ENCODE measurements around the gene SDK1.

The SDK1 gene

GRCh38 chr7:3274131-3274530 is 26.9 kb upstream of the SDK1 start:
- Histone ChIP-seq H2BK120ac (ENCODE audit: insufficient read depth, low read length, poor library complexity) (no peak overlapping the region), H4K12ac (ENCODE audit: low read depth, low read length) (no peak overlapping the region), H3K4me3 (ENCODE audit: low read depth, low read length) (no peak overlapping the region), H3K9ac (ENCODE audit: low read length) (no peak overlapping the region), H3K4me2 (ENCODE audit: low read length) (no peak overlapping the region), H3K4me1 (ENCODE audit: control insufficient read depth in 1 of 2, insufficient read depth in 2 of 2, low read length in 2 of 2) (no peaks in the 10 kb centered on the region), H3K14ac (ENCODE audit: low read length) (no peak overlapping the region), H3K36me3 (ENCODE audit: control insufficient read depth in 1 of 2, insufficient read depth in 2 of 2, low read length in 2 of 2) (no peaks in the 10 kb centered on the region), H2AK5ac (ENCODE audit: low read length) (no peak overlapping the region), H2BK5ac (ENCODE audit: low read depth, low read length, poor library complexity) (no peak overlapping the region), H2AFZ (ENCODE audit: insufficient read depth, low read length, poor library complexity) (no peak overlapping the region), H2BK12ac (ENCODE audit: low read length) (no peak overlapping the region), H3K23ac (ENCODE audit: low read length) (no peak overlapping the region), H3K27me3 (ENCODE audit: insufficient read depth, low read length) (no peaks in the 10 kb centered on the region), H3K27ac (ENCODE audit: low read depth, low read length) (no peak overlapping the region), H4K91ac (ENCODE audit: low read depth, low read length) (no peak overlapping the region), H3K18ac (ENCODE audit: low read length) (no peak overlapping the region), H3K79me1 (ENCODE audit: low read length) (no peaks in the 10 kb centered on the region), H3K79me2 (ENCODE audit: control insufficient read depth, insufficient read depth, low read length, poor library complexity) (no peaks in the 10 kb centered on the region), H3K4ac (ENCODE audit: low read depth, low read length) (no peak overlapping the region), H4K8ac (ENCODE audit: low read depth, low read length) (no peak overlapping the region), H3K9me3 (ENCODE audit: insufficient read depth, low read depth, low read length) (peaks cover 2% of the 10 kb centered on the region)
- no CpG with 5 or more reads among the region's 1 CpG for WGBS (ENCODE audit: extremely low coverage, insufficient coverage, insufficient read length)
- no peak for DNase-seq

DNA sequence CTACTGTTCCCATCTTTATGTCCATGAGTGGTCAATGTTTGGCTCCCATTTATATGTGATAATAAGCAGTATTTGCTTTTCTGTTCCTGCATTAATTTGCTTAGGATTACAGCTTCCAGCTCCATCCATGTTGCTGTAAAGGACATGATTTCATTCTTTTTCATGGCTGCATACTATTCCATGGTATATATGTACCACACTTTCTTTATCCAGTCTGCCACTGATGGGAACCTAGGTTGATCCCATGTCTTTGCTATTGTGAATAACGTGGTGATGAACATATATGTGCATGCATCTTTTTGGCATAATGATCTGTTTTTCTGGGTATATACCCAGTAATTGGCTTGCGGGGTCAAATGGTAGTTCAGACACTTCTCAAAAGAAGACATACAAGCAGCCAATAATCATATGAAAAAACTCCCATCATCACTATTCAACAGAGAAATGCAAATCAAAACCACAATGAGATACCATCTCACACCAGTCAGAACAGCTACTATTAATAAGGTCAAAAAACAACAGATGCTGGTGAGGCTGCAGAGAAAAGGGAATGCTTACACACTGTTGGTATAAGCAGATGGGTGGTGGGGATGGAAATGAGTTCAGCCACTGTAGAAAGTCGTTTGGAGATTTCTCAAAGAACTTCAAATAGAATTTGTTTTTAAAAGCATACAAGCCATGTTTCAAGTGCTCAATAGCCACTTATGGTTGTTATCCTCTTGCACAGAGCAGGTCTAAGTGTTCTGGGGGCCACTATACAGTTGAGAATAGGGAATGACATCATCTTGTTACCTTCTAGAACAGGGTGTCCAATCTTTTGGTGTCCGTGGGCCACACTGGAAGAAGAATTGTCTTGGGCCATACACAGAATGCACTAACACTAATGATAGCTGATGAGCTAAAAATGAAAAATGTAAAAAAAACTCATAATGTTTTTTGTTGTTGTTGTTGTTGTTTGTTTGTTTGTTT is 23.2 kb upstream of the SDK1 start:
- Histone ChIP-seq H3K36me3 (ENCODE audit: control insufficient read depth in 1 of 2, insufficient read depth in 2 of 2, low read length in 2 of 2) (no peaks in the 10 kb centered on the region), H4K8ac (ENCODE audit: low read depth, low read length) (no peak overlapping the region), H2AFZ (ENCODE audit: insufficient read depth, low read length, poor library complexity) (no peak overlapping the region), H4K91ac (ENCODE audit: low read depth, low read length) (no peak overlapping the region), H3K14ac (ENCODE audit: low read length) (no peak overlapping the region), H3K4ac (ENCODE audit: low read depth, low read length) (no peak overlapping the region), H2BK12ac (ENCODE audit: low read length) (no peak overlapping the region), H3K9me3 (ENCODE audit: insufficient read depth, low read depth, low read length) (no peaks in the 10 kb centered on the region), H3K79me2 (ENCODE audit: control insufficient read depth, insufficient read depth, low read length, poor library complexity) (no peaks in the 10 kb centered on the region), H4K12ac (ENCODE audit: low read depth, low read length) (no peak overlapping the region), H3K27me3 (ENCODE audit: insufficient read depth, low read length) (no peaks in the 10 kb centered on the region), H3K4me2 (ENCODE audit: low read length) (no peak overlapping the region), H3K27ac (ENCODE audit: low read depth, low read length) (no peak overlapping the region), H3K23ac (ENCODE audit: low read length) (no peak overlapping the region), H2BK5ac (ENCODE audit: low read depth, low read length, poor library complexity) (no peak overlapping the region), H3K18ac (ENCODE audit: low read length) (no peak overlapping the region), H3K4me1 (ENCODE audit: control insufficient read depth in 1 of 2, insufficient read depth in 2 of 2, low read length in 2 of 2) (peaks cover 0 to 2% of the 10 kb centered on the region in 2 experiments), H2BK120ac (ENCODE audit: insufficient read depth, low read length, poor library complexity) (no peak overlapping the region), H3K79me1 (ENCODE audit: low read length) (no peaks in the 10 kb centered on the region), H3K9ac (ENCODE audit: low read length) (no peak overlapping the region), H2AK5ac (ENCODE audit: low read length) (no peak overlapping the region), H3K4me3 (ENCODE audit: low read depth, low read length) (no peak overlapping the region)
- no peak for DNase-seq
- WGBS (ENCODE audit: extremely low coverage, insufficient coverage, insufficient read length), result no CpG with 5 or more reads among the region's 4 CpGs

DNA sequence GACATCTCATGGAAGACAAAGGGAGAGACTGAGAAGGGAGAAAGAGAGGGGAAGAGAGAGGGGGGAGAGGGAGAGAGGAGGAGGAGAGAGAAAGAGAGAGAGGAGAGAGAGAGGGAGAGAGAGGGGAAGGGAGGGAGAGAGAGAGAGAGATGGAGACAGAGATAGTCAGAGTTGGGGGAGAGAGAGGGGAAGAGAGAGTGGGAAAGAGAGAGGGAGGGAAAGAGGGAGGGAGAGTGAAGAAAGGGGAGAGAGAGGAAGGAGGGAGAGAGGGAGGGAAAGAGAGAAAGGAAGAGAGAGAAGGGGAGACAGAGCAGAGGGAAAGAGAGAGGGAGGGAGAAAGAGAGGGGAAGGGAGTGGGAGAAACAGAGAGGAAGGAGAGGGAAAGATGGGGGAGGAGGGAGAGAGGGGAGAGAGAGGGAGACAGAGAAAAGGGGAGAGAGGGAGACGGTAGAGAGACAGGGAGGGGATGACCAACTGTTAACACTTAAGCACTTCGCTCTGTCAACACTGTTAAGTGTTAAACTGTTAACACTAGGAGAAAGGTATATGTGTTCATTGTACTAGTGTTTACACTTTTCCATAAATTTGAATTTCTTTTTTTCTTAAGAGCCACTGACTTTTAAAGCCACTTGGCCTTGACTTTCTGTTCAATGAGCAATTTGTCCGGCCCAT is 21.8 kb upstream of the SDK1 start:
- H4K91ac ChIP-seq (ENCODE audit: low read depth, low read length), result no peak overlapping the region
- peaks cover 0 to 2% of the 10 kb centered on the region in 2 experiments for H3K4me1 ChIP-seq (ENCODE audit: control insufficient read depth in 1 of 2, insufficient read depth in 2 of 2, low read length in 2 of 2)

DNA sequence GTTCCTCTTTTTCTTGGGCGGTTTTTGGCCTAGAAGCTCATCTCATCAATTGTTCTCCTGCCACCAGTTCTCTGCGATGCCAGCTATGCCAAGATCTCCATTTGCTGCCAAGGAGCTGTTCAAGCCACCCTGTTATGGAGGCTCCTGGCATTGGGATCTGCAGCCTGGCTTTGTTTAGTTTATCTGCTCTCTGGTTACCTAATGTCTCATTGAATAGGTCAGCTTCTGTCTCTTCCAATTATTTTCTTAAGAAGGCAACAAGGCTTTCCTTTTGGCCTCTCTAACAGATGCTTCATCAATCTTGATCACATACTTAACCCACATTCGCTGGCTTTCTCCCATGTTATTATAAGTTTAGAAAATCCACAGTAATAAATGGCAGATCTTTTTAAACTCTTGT is 20.6 kb upstream of the SDK1 start:
- DNase-seq, result no peak
- H3K23ac ChIP-seq (ENCODE audit: low read length), result no peak overlapping the region
- H4K8ac ChIP-seq (ENCODE audit: low read depth, low read length), result no peak overlapping the region
- no peaks in the 10 kb centered on the region for H3K9me3 ChIP-seq (ENCODE audit: insufficient read depth, low read depth, low read length)
- H2AK5ac ChIP-seq (ENCODE audit: low read length), result no peak overlapping the region
- no peaks in the 10 kb centered on the region for H3K27me3 ChIP-seq (ENCODE audit: insufficient read depth, low read length)
- H2BK12ac ChIP-seq (ENCODE audit: low read length), result no peak overlapping the region
- no peak overlapping the region for H3K14ac ChIP-seq (ENCODE audit: low read length)
- H2BK5ac ChIP-seq (ENCODE audit: low read depth, low read length, poor library complexity), result no peak overlapping the region
- H3K4me3 ChIP-seq (ENCODE audit: low read depth, low read length), result no peak overlapping the region
- H3K4ac ChIP-seq (ENCODE audit: low read depth, low read length), result no peak overlapping the region
- H2BK120ac ChIP-seq (ENCODE audit: insufficient read depth, low read length, poor library complexity), result no peak overlapping the region
- H3K27ac ChIP-seq (ENCODE audit: low read depth, low read length), result no peak overlapping the region
- no peak overlapping the region for H3K18ac ChIP-seq (ENCODE audit: low read length)
- no peak overlapping the region for H2AFZ ChIP-seq (ENCODE audit: insufficient read depth, low read length, poor library complexity)
- H4K91ac ChIP-seq (ENCODE audit: low read depth, low read length), result no peak overlapping the region
- peaks cover 0 to 2% of the 10 kb centered on the region in 2 experiments for H3K4me1 ChIP-seq (ENCODE audit: control insufficient read depth in 1 of 2, insufficient read depth in 2 of 2, low read length in 2 of 2)
- no peaks in the 10 kb centered on the region for H3K79me2 ChIP-seq (ENCODE audit: control insufficient read depth, insufficient read depth, low read length, poor library complexity)
- H3K36me3 ChIP-seq (ENCODE audit: control insufficient read depth in 1 of 2, insufficient read depth in 2 of 2, low read length in 2 of 2), result no peaks in the 10 kb centered on the region
- no peak overlapping the region for H3K9ac ChIP-seq (ENCODE audit: low read length)
- H3K79me1 ChIP-seq (ENCODE audit: low read length), result no peaks in the 10 kb centered on the region
- no CpG with 5 or more reads among the region's 3 CpGs for WGBS (ENCODE audit: extremely low coverage, insufficient coverage, insufficient read length)
- H3K4me2 ChIP-seq (ENCODE audit: low read length), result no peak overlapping the region
- H4K12ac ChIP-seq (ENCODE audit: low read depth, low read length), result no peak overlapping the region

More for the DNA sequence above, 21.8 kb upstream of the SDK1 start:
- Histone ChIP-seq H3K79me2 (ENCODE audit: control insufficient read depth, insufficient read depth, low read length, poor library complexity) (no peaks in the 10 kb centered on the region), H3K4me3 (ENCODE audit: low read depth, low read length) (no peak overlapping the region), H3K14ac (ENCODE audit: low read length) (no peak overlapping the region), H2AK5ac (ENCODE audit: low read length) (no peak overlapping the region), H2BK120ac (ENCODE audit: insufficient read depth, low read length, poor library complexity) (no peak overlapping the region), H3K27me3 (ENCODE audit: insufficient read depth, low read length) (no peaks in the 10 kb centered on the region), H3K18ac (ENCODE audit: low read length) (no peak overlapping the region), H3K23ac (ENCODE audit: low read length) (no peak overlapping the region), H2BK5ac (ENCODE audit: low read depth, low read length, poor library complexity) (no peak overlapping the region), H3K4me2 (ENCODE audit: low read length) (no peak overlapping the region), H2BK12ac (ENCODE audit: low read length) (no peak overlapping the region), H4K8ac (ENCODE audit: low read depth, low read length) (no peak overlapping the region), H3K9me3 (ENCODE audit: insufficient read depth, low read depth, low read length) (no peaks in the 10 kb centered on the region), H3K9ac (ENCODE audit: low read length) (no peak overlapping the region), H3K36me3 (ENCODE audit: control insufficient read depth in 1 of 2, insufficient read depth in 2 of 2, low read length in 2 of 2) (no peaks in the 10 kb centered on the region), H3K4ac (ENCODE audit: low read depth, low read length) (no peak overlapping the region), H3K27ac (ENCODE audit: low read depth, low read length) (no peak overlapping the region), H3K79me1 (ENCODE audit: low read length) (no peaks in the 10 kb centered on the region), H2AFZ (ENCODE audit: insufficient read depth, low read length, poor library complexity) (no peak overlapping the region), H4K12ac (ENCODE audit: low read depth, low read length) (no peak overlapping the region)
- no CpG with 5 or more reads among the region's 3 CpGs for WGBS (ENCODE audit: extremely low coverage, insufficient coverage, insufficient read length)
- no peak for DNase-seq

Measured in trophoblast cell (in vitro differentiated cells and primary cell).